ENCODE measurements around the gene SLC35F6.
"Not testable (repeated sequence)": the region's sequence is repeated elsewhere in the genome, so short reads cannot be mapped to it uniquely, and the experiment has no call there.

The SLC35F6 gene

DNA sequence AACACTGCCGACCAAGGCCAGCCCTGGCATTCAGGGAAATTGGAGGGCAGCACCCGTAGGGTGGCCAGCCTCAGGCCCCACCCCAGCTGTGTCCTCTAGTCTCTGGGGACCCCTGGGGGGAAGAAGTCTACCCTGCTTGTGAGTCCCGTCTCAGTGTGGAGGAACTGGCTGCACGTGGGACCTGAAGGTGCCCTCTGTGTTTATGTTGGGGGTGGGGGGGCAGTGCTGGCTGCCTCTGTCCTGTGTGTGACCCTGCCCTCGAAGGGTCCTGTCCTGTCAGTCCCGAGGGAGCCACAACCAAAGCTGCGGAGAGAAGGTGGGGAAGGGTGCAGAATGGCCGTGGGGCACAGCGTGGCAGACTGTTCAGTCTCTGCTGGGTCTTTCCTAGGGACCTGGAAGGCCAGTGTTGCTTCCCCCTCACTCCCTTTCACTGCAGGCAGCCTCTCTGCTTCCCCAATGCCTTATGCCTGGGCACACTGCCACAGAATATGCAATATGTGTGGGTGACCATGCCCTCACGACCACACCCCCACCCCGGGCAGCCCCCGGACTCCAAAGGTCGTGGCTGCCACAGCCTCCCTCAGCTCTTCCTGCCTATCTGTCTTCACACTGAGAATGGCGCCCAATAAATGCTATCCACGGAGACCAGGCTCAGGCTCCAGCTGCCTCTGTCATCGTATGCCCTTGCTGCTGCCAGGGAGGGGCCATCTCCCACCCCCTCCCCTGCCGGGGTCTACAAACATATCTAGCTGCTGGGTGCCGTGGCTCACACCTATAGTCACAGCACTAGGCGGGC is 33.3 kb upstream of the SLC35F6 start:
- DNase-seq = no peak

- DNase-seq = no peak
These were observed 32.4 kb upstream of the SLC35F6 start for GRCh38 chr2:26731714-26732113.

DNA sequence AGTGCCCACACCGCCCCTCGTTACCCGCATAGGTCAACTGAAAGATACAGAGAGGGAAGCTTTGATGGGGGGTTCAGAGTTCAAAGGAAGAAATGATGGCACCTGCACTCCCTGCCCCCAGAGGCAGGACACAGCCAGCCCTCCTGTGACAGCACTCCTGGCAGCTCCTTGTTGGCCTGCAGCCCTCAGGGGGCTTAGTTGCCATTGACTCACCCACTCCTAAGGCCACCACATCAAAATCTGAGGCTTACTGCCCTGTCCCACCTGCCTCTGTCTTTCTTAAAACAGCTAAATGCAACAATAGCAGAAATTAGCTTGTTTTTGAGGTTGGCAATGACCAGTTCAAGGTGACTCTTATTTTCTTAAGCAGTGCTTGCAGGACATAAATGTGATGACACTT is 31.6 kb upstream of the SLC35F6 start:
- no peak for DNase-seq

DNA sequence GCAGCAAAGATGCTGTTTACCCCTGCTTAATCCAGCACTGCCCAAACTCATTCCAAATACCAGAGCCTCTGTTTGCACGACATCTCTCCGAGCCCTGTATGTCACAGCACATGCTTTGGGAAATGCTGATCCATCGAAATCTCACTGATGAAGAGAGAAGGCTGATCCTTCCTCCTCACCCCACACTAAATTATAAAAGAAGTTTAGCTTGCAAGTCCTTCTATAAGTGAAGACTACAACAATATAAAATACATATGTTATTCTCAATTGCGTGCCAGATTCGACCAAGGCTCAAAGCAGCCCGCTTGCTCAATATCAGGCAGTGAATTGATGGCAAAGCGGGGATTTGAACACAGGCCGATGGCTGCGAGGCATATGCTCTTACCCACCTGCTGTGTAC is 30.7 kb upstream of the SLC35F6 start:
- no peak for DNase-seq

- no peak for DNase-seq
These were observed 29.0 kb upstream of the SLC35F6 start for GRCh38 chr2:26735097-26735496.

- no peak for DNase-seq
These were observed 28.0 kb upstream of the SLC35F6 start for GRCh38 chr2:26735883-26736588.

DNA sequence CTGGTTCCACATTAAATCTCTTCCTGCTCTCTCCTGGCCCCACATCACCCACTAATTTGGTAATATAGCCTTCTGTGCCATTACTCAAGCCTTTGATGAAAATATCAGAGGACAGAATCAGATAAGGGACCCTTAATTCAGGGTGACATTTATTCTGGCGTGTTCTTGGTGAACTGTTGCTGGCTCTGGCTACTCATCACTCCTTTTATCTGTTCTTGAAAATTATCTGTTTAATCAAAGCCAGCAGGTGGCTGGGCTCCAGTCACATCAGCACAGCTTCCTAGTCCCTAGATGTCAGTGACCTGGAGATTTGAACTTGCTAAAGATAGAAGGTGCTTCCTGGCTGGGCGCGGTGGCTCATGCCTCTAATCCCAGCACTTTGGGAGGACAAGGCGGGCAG is 26.9 kb upstream of the SLC35F6 start:
- DNase-seq = no peak

- peak; percentile 45 for DNase-seq
These were observed 25.6 kb upstream of the SLC35F6 start for GRCh38 chr2:26738481-26738880.

DNA sequence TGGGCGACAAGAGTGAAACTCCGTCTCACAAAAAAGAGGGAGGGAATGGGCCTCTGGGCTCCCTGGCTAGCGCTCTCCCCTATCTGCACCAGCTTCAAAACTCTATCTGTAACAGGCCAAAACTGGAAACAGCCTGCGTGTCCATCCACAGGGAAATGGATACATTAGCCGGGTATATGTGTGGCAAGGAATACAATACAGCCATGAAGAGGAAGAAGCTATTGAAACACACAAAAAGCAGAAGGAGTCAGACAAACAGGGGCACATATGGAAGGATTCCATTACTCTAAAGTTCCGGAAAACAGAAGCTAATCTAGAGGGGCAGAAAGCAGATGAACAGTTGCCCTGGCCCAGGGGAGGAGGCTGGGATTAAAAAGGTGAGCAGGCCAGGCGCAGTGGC is 24.6 kb upstream of the SLC35F6 start:
- DNase-seq = no peak

- DNase-seq = peak; percentile 47
These were observed 23.7 kb upstream of the SLC35F6 start for GRCh38 chr2:26740346-26740745.

DNA sequence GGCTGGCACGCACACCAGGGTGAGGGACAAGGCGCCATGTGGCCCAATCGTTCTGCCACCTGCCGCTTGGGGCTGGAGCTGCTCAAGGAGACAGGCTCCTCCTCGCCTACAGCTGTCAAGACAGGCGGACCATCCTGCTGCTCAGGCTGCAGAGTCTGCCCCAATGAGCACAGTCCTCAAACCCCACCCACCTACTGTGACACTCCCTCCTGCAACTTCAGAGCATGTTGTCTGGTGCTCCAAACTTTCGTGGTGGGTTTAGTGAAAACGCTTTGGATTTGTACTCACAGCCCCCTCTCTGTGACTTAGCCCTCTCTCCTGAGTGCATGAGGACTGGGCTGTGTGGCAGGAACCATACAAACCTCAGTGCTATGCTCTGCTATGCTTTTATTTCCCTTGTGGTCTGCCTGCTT is 23.2 kb upstream of the SLC35F6 start:
- no peak for DNase-seq

- DNase-seq = no peak
These were observed 21.9 kb upstream of the SLC35F6 start for GRCh38 chr2:26742048-26742770.

GRCh38 chr2:26743852-26744251 is 20.2 kb upstream of the SLC35F6 start:
- DNase-seq = no peak

- no peak for DNase-seq
These were observed 19.1 kb upstream of the SLC35F6 start for GRCh38 chr2:26744953-26745352.

DNA sequence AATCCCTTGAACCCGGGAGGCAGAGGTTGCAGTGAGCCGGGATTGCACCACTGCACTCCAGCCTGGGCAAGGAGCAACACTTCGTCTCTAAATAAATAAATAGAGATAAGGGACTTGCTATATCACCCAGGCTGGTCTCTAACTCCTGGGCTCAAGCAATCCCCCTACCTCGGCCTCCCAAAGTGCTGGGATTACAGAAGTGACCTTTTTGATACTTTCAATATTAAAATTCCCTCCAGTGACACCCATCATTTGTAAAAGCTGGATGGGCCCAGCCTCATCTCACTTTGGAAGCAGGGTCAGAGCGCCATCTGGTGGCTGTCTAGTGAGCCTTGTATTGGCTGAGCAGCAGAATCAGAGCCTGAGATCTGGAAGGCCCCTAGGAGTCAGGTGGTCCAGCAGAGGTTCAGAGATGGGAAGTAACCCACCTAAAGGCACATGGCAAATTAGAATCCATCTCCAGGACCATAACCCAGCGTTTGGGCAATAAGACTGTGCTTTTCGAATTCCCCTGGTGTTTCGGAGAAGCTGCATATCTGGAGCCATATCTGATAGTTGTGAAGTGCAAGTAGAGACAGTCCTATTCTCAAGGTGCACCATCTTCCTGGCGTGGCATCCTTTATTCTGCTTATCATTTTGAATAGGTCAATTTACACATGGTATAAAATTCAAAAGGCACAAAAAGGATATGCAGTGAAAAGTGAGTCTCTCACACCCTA is 18.3 kb upstream of the SLC35F6 start:
- DNase-seq = peak; percentile 85

- DNase-seq = no peak
These were observed 17.1 kb upstream of the SLC35F6 start for GRCh38 chr2:26746934-26747333.

DNA sequence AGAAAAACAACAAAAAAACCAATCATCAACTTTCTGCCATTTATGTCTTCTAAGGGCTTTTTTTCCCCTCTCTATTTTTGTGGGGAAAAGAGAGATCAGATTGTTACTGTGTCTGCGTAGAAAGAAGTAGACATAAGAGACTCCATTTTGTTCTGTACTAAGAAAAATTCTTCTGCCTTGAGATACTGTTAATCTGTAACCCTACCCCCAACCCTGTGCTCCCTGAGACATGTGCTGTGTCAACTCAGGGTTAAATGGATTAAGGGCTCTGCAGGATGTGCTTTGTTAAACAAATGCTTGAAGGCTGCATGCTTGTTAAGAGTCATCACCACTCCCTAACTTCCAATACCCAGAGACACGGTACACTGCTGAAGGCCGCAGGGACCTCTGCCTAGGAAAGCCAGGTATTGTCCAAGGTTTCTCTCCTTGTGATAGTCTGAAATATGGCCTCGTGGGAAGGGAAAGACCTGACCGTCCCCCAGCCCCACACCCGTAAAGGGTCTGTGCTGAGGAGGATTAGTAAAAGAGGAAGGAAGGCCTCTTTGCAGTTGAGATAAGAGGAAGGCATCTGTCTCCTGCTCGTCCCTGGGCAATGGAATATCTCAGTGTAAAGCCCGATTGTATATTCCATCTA is 14.2 kb upstream of the SLC35F6 start:
- not testable (repeated sequence) for DNase-seq

- not testable (repeated sequence) for DNase-seq
These were observed 13.6 kb upstream of the SLC35F6 start for GRCh38 chr2:26750467-26750866.

DNA sequence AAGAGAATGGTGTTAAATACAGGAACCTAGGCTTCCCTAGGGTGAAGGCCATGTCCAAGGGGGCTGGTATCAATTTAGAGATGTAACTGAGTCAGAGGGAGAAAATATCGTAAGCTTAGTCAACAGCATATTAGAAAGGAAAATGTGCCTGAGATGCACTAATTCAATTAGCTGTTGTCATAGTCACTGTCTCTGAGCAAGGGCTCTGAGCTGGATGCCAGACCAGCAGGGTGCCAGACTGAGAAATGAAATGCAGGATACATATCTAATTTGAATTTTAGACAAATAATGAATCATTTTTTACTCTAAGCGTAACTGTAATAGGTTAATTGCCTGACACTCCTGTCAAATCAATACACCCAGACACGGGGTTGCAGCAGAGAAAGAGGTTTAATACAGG is 11.4 kb upstream of the SLC35F6 start:
- DNase-seq = peak; percentile 47

- DNase-seq = no peak
These were observed 9.5 kb upstream of the SLC35F6 start for GRCh38 chr2:26754539-26754938.

DNA sequence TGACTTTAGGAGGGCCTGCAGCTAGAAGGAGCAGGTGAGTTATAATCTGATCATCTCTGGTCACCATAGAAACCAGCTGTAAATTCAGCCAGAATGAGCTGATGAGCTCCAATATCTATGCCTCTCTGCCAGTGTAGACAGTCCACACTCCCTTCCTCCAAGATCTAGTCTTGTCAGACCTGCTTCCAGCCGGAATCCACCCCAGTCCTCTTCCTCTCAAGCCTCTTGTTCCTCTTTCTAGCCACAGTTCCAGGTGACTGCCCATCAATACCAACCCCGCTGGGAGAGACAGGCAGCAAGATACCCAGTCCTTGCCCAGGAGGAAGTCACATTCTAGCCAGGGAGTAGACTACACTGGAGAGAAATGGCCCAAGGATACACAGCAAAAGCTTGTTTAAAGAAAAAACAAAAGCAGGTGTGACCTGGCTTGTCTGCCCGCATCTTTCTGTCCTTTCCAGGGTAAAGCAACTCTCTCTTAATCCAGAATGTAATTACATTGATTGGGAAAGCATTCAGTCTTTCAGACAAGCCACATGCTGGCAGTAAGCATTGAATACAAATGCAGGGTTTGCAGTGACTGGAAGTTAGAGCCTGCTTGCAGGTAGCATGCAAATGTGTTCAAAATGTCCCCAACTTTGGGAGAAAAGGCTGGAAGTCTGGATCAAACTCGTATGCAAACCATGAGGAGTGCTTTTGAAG is 9.0 kb upstream of the SLC35F6 start:
- DNase-seq = no peak

DNA sequence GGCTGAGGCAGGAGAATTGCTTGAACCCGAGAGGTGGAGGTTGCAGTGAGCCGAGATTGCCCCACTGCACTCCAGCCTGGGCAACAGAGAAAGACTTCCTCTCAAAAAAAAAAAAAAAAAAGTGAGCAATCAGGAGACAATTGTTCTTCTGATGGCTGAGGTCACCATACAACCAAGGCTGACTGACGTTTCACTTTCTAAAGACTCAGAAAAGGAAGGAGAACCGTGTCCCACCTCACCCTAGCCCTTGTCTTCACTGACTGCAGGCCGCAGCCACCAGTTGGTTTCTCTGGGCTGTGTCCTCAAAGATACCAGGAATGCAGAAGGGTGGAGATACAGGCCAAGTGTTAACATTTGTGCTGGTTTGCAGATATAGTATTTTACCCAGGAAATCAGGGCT is 7.7 kb upstream of the SLC35F6 start:
- DNase-seq = no peak

Data from retina (tissue), 1 donor.